ENCODE measurements around the gene LRRIQ4.
A peak's percentile ranks its signal among the peaks of the same experiment; 100 is the strongest.

The LRRIQ4 gene

DNA sequence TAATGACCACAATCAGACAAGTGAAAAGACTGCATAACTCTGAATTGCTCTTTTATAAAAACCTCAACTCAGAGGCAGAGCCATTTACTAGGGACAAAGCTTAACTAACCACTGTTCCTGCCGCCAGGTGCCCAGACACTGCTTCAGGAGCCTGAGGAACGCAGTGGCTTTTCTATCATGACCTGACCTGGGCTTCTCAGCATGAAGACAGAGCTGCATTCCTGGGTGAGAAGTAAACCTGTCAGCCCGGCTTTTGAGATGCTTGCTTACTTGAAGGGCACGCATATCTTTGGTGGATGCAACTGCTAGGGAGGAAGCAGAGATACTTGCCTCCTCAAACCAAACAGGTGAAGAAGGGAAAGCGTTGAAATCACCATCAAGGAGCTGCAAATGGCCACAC lies 49.2 kb downstream of the LRRIQ4 start:
- DNase-seq: no peak

DNA sequence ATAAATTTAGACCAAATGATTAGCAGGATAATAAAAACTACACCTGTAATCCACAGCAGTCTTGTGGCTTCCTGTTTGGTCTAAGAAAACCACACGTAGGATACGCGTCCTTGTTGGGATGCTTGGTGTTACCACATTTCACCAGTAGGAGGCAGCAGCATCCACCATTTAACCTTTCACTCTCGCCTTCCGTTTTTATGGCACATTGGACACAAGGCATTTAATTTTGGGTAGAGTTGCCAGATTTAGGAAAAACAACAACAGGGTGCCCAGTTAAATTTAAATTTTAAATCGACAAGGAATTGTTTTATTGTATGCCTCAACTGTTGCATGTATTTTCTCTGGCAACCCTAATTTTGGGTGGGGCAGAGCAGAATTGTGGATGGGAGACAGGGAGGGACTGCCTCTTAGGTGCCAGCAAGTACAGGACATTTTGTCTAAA lies 50.8 kb downstream of the LRRIQ4 start:
- DNase-seq: peak in 1 of 2 experiments; percentile 35

DNA sequence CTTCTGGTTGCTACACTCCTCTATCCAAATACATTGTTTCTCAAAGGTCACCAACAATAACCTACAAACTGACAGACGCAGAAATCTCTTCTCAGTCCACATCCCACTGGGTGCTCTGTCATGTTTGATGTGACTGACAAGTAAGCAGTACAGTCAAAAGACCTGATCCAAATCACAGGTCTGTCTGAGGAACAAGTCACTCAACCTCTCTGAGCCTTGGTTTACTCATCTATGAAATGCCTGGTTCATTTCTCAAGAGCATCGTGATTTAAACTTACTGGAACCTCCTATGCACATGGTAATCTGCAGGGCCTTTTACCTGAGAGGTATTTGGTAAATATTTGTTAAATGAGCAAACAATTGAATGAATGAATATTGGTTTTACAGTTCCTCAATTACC lies 51.6 kb downstream of the LRRIQ4 start:
- DNase-seq: no peak

DNA sequence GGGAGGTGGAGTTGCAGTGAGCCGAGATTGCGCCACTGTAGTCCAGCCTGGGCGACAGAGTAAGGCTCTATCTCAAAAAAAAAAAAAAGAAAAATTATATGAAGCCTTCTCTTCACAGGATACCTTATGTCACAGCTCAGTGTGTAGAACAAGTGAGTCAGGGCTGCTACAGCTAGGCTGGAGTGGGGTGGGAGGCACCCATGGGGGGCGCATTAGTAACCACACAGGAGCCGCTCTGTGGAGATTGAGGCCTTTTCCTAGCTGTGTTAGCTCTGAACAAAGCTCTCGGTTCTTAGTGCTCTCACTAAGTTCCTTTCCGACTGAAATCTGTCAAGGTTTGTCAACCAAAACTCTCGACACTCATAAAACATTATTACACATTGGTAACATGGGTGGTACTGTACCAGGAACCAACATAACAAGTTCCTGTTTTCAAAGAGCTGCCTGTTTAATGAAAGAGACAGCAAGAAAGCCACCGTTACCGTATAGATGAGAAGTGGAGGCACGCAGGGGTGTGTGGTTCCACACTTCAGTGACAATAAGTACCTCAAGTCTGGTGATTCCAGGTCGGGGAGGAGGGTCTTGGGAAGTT lies 52.6 kb downstream of the LRRIQ4 start:
- DNase-seq: no peak

DNA sequence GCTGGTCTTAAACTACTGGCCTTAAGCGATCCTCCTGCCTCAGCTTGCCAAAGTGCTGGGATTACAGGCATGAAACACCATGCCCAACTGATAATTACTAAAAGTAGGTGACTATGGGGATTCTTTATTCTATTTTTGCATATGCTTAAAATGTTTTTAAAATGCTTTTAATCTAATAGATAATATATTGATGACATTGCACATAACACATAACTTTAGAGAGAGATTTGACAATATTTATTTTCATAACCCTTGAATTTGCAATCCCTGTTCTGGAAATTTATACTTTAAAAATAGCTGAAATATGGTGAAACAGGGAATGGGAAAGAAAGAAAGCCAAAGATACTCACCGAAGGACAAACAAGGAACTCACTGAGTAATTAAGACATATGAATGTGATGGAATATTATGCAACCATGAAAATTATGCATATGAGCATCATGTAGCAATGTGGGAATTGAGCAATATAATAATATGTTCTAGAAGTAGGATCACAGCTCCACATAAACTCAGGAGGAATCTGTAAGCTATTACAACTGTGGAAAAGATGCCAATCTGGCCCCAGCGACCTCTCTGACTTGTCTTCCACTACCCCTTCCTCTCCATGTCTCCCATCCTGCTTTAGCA lies 55.0 kb downstream of the LRRIQ4 start:
- DNase-seq: no peak

DNA sequence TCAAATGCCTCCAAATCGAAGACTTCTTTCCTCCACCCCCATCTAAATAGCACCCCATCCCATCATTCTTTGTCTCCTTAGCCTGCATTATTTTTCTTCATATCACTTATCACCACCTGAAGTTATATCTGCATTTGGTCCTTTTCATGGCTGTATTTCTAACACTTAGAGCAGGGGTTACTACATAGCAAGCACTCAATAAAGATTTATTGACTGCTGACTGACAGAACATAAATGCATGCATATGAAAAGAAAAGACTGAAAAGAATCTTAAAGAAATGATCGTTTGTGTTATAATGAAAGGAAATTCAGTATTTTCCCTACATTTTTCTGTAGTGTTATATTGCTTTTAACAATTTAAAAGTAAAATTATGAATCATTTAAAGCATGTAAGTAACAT lies 55.7 kb downstream of the LRRIQ4 start:
- DNase-seq: no peak

DNA sequence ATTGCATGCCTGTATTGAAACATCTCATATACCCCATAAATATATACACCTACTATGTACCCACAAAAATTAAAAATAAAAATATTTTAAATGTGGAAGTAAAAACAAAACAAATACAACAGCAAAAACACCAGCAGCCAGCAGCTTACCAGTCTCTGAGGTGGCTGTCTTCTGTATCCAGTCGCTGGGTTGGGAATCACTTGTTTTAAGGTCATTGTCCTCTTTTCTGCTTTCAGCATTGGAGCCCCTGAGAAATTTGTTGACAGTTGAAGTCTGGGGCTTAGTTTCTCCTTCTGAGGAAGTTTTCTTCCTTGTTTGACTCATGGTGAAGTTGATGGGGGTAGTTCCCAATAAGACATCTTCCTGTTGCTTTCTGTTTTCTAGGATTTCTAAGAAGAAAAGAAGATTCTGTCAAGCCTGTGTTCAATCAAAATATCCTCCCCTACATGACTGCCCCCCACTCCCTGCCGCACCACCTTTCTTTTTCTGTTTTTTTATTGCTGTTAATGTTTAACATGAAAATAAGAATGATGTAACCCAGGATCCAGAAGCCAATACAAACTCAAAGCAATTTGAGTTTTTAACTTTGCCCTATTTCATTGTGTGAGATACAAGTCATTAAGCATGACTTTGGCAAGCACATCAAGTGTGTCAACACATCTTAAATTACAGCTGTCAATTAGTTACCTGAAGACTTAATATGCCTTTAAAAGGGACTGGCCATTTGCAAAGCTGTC lies 57.0 kb downstream of the LRRIQ4 start, which contains the start of gene LRRC31:
Gene LRRC31 (minus strand): TSS at position 452 of the 737 bp plus-strand sequence. CDS start 128 bp downstream, at position 324.
- no peak for DNase-seq

DNA sequence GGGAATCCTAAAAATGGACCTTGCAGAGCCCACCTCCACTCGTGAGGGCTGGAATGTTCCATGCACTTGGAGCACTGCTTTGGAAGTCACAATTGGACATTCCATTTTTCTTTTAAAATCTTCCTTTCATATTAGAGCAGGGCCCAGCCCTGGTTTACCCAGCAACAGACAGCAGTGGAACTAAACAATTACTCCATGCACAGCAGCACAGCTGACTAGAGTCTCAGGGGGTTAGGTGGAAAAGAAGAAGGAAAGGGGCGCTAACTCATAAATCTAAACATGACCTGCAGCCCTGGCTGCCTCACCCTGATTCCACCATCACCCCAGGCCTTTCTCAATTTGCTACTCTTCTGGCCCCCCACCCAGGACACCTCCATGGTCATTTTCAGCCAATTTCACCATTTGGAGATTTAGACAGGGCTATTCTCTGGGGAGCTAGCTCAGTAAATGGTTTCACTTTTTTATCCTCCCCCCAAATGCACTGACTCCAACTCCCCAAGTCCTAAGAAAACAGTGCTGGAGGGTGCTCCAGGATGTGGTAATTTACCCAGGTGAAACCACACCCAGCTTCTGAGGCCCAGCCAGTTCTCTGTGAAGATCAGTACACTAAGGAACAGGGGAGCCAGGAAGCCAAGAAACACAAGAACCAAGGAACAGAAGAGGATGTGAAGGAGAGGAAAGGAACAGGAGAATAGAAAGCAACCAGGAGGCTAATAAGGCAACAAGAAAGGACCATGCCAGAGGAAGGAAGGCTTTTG lies 58.6 kb downstream of the LRRIQ4 start:
- no peak for DNase-seq

DNA sequence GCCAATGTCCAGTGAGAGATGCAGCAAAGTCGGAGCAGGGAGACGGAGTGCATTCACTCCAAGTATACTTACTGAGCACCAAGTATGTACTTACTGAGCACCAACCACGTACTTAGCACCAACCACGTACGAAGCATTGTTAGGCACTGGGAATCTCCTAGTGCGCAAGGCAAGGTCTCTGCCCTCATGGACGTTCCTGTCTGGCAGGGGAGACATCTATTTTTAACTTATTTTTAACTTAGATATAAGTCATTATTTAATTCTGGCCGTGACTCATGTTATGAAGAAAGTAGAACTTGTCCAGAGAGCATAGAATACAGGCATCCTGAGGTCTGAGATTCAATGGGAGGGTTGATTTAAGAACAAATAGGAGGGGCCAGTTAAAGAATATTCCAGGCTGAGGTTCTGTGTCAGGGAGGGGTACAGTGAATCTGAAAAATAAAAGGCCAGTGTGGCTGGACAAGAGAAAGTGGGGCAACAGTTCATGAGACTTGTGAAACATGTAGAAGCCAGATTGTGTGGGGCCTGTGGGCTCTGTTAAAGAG lies 66.4 kb downstream of the LRRIQ4 start:
- no peak for DNase-seq

DNA sequence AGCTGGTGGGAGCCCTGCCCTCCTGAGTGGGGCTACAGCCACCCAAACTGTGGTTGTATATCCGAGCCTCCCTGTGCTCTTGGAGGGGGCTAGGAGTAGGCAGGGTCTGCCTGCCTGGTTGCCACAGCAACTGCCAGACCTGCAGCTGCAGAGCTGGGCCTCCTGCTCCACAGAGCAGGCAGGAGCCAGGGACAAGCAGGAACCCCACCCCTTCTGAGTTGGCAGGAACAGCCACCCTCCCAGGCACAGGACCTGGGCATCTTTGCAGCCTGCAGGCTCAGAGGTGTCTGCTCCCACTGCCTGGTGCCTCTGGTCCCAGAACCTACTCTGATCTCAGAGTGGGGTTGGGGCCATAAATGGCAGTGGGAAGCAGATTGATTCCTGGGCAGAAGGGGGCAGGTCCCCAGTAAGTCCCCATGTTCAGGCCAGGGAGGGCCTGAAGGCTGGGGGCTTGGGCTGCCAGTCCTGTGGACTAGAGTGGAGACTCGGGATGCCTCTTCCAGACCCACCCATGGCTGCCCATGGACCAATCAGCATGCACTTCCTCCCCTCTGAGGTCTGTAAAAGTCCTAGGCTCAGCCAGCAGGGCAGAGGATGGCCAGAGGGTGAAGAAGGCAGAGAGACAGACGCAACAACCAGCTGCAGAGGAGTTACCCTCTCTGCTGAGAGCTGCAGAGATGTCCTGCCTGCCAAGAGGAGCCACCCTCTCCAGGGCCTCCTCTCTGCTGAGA lies 67.3 kb downstream of the LRRIQ4 start:
- no peak for DNase-seq

DNA sequence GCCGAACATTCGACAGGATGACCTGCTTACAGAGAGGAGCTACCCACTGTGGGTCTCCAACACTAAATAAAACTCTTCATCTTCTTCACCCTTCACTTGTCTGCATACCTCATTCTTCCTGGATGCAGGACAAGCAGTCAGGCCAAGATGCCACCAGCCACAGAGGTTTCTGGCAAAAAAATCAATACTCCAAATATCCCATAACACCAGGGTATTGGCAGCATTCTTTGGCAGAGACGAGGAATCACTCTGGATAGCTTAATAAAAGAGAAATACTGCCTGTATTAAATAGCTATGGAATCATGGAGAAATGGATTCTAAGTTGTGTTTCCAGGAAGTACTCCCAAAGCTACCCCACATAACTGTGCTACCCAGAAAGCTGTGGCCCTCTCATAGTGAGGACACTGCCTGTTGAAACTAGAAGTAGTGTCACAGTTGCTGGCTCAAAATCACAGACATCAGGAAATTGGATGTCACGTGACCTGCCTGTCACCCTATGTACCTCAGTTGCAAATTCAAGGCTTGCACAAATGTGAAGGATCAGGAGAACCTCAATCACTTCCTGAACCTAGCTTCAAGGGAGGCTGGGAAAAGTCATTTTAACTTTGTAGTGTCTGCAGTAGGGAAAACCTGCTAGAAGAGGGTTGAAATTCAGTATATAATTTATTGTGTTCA lies 68.0 kb downstream of the LRRIQ4 start:
- DNase-seq: no peak

DNA sequence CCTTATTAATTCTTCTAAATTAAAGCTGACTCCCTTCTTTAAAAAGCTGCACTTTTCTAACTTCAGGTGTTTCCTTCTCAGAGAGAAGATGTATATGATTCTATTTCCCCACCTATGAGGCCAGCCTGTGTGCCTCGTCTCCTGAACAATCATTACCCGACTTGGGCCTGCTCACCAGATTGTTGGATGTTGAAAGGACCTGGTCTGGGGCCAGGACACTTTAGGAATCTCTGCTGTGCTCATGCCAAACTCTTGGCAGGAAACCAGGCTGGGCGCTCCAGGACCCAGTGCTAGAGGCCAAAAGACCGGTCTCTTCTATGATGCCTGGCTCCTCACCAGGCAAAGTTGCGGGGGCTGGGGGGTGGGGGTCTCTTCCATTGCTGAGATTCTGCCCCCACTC lies 74.0 kb downstream of the LRRIQ4 start:
- DNase-seq: no peak
